Measurements from ENCODE around the gene ANKRD33. TPM values are rescaled to one million over a fixed set of nuclear protein-coding genes. Genes with fewer than 3 reads are reported as not detected.
A peak's percentile ranks its signal among the peaks of the same experiment; 100 is the strongest.

ANKRD33 gene
- total RNA-seq, 1 donor, result 0.10 TPM

GRCh38 chr12:51850965-51851299, 37.0 kb upstream of the ANKRD33 start:
- Histone ChIP-seq H3K4me3 (ENCODE audit: low read length) (no peak overlapping the region), H3K4me1 (ENCODE audit: insufficient read depth, low read length) (peaks cover 50% of the 10 kb centered on the region)

GRCh38 chr12:51851413-51852124, 36.3 kb upstream of the ANKRD33 start:
- H3K4me3 ChIP-seq (ENCODE audit: low read length), result no peak overlapping the region
- H3K9me3 ChIP-seq (ENCODE audit: low read depth, low read length), result no peaks in the 10 kb centered on the region
- H3K27me3 ChIP-seq (ENCODE audit: insufficient read depth, low read length), result peaks cover 9% of the 10 kb centered on the region
- H3K4me1 ChIP-seq (ENCODE audit: insufficient read depth, low read length), result peaks cover 47% of the 10 kb centered on the region

More at GRCh38 chr12:51850965-51851299, 37.0 kb upstream of the ANKRD33 start:
- Histone ChIP-seq H3K9me3 (ENCODE audit: low read depth, low read length) (no peaks in the 10 kb centered on the region), H3K27me3 (ENCODE audit: insufficient read depth, low read length) (peaks cover 15% of the 10 kb centered on the region)

- H3K4me1 ChIP-seq (ENCODE audit: insufficient read depth, low read length), result peaks cover 39% of the 10 kb centered on the region
- no peaks in the 10 kb centered on the region for H3K9me3 ChIP-seq (ENCODE audit: low read depth, low read length)
- H3K4me3 ChIP-seq (ENCODE audit: low read length), result no peak overlapping the region
- peaks cover 4% of the 10 kb centered on the region for H3K27me3 ChIP-seq (ENCODE audit: insufficient read depth, low read length)
Observed at GRCh38 chr12:51852404-51853137, 35.3 kb upstream of the ANKRD33 start.

- H3K27me3 ChIP-seq (ENCODE audit: insufficient read depth, low read length), result no peaks in the 10 kb centered on the region
- H3K4me3 ChIP-seq (ENCODE audit: low read length), result no peak overlapping the region
- H3K9me3 ChIP-seq (ENCODE audit: low read depth, low read length), result no peaks in the 10 kb centered on the region
Observed at GRCh38 chr12:51855586-51856428, 32.1 kb upstream of the ANKRD33 start.

GRCh38 chr12:51860986-51861385, 26.9 kb upstream of the ANKRD33 start:
- peaks cover 15% of the 10 kb centered on the region for H3K4me1 ChIP-seq (ENCODE audit: insufficient read depth, low read length)
- peaks cover 25% of the 10 kb centered on the region for H3K27me3 ChIP-seq (ENCODE audit: insufficient read depth, low read length)
- no peak overlapping the region for H3K4me3 ChIP-seq (ENCODE audit: low read length)
- no peaks in the 10 kb centered on the region for H3K9me3 ChIP-seq (ENCODE audit: low read depth, low read length)

More at GRCh38 chr12:51855586-51856428, 32.1 kb upstream of the ANKRD33 start:
- peaks cover 23% of the 10 kb centered on the region for H3K4me1 ChIP-seq (ENCODE audit: insufficient read depth, low read length)

GRCh38 chr12:51862947-51863346, 25.0 kb upstream of the ANKRD33 start:
- Histone ChIP-seq H3K27me3 (ENCODE audit: insufficient read depth, low read length) (peaks cover 26% of the 10 kb centered on the region), H3K9me3 (ENCODE audit: low read depth, low read length) (no peaks in the 10 kb centered on the region), H3K4me1 (ENCODE audit: insufficient read depth, low read length) (peaks cover 15% of the 10 kb centered on the region), H3K4me3 (ENCODE audit: low read length) (no peak overlapping the region)

GRCh38 chr12:51863363-51863932, 24.5 kb upstream of the ANKRD33 start:
- no peak overlapping the region for H3K4me3 ChIP-seq (ENCODE audit: low read length)
- H3K27me3 ChIP-seq (ENCODE audit: insufficient read depth, low read length), result peaks cover 31% of the 10 kb centered on the region

GRCh38 chr12:51863933-51864832, 23.7 kb upstream of the ANKRD33 start:
- peak overlapping the region; percentile 20 for H3K4me3 ChIP-seq (ENCODE audit: low read length)
- H3K9me3 ChIP-seq (ENCODE audit: low read depth, low read length), result no peaks in the 10 kb centered on the region
- peaks cover 37% of the 10 kb centered on the region for H3K27me3 ChIP-seq (ENCODE audit: insufficient read depth, low read length)
- H3K4me1 ChIP-seq (ENCODE audit: insufficient read depth, low read length), result peaks cover 22% of the 10 kb centered on the region

More at GRCh38 chr12:51863363-51863932, 24.5 kb upstream of the ANKRD33 start:
- H3K4me1 ChIP-seq (ENCODE audit: insufficient read depth, low read length), result peaks cover 15% of the 10 kb centered on the region
- no peaks in the 10 kb centered on the region for H3K9me3 ChIP-seq (ENCODE audit: low read depth, low read length)

- no peak overlapping the region for H3K4me3 ChIP-seq (ENCODE audit: low read length)
- H3K4me1 ChIP-seq (ENCODE audit: insufficient read depth, low read length), result peaks cover 31% of the 10 kb centered on the region
Observed at GRCh38 chr12:51864833-51865670, 22.9 kb upstream of the ANKRD33 start.

GRCh38 chr12:51865757-51866270, 22.1 kb upstream of the ANKRD33 start:
- Histone ChIP-seq H3K9me3 (ENCODE audit: low read depth, low read length) (no peaks in the 10 kb centered on the region), H3K27me3 (ENCODE audit: insufficient read depth, low read length) (peaks cover 50% of the 10 kb centered on the region), H3K4me3 (ENCODE audit: low read length) (no peak overlapping the region), H3K4me1 (ENCODE audit: insufficient read depth, low read length) (peaks cover 38% of the 10 kb centered on the region)

More at GRCh38 chr12:51864833-51865670, 22.9 kb upstream of the ANKRD33 start:
- H3K27me3 ChIP-seq (ENCODE audit: insufficient read depth, low read length), result peaks cover 43% of the 10 kb centered on the region
- no peaks in the 10 kb centered on the region for H3K9me3 ChIP-seq (ENCODE audit: low read depth, low read length)

GRCh38 chr12:51866324-51866723, 21.6 kb upstream of the ANKRD33 start:
- H3K27me3 ChIP-seq (ENCODE audit: insufficient read depth, low read length), result peaks cover 50% of the 10 kb centered on the region
- no peaks in the 10 kb centered on the region for H3K9me3 ChIP-seq (ENCODE audit: low read depth, low read length)
- peaks cover 43% of the 10 kb centered on the region for H3K4me1 ChIP-seq (ENCODE audit: insufficient read depth, low read length)
- no peak overlapping the region for H3K4me3 ChIP-seq (ENCODE audit: low read length)

GRCh38 chr12:51866762-51867161, 21.1 kb upstream of the ANKRD33 start:
- peaks cover 50% of the 10 kb centered on the region for H3K27me3 ChIP-seq (ENCODE audit: insufficient read depth, low read length)
- no peak overlapping the region for H3K4me3 ChIP-seq (ENCODE audit: low read length)
- peaks cover 48% of the 10 kb centered on the region for H3K4me1 ChIP-seq (ENCODE audit: insufficient read depth, low read length)
- no peaks in the 10 kb centered on the region for H3K9me3 ChIP-seq (ENCODE audit: low read depth, low read length)

- H3K27me3 ChIP-seq (ENCODE audit: insufficient read depth, low read length), result peaks cover 50% of the 10 kb centered on the region
- no peak overlapping the region for H3K4me3 ChIP-seq (ENCODE audit: low read length)
- H3K4me1 ChIP-seq (ENCODE audit: insufficient read depth, low read length), result peaks cover 48% of the 10 kb centered on the region
- no peaks in the 10 kb centered on the region for H3K9me3 ChIP-seq (ENCODE audit: low read depth, low read length)
Observed at GRCh38 chr12:51867371-51867770, 20.5 kb upstream of the ANKRD33 start.
